HCEC 1CT (cell line): ENCODE data around the gene PRDM16.

Experiments
- DNase-seq: peaks from one replicate; pipeline ENCODE4 v3.0.0-alpha.2; 2017

The PRDM16 gene

GRCh38 chr1:3425486-3426215, 356.6 kb downstream of the PRDM16 start:
- DNase-seq: no peak

- no peak for DNase-seq
Observed at GRCh38 chr1:3426956-3427535, 358.0 kb downstream of the PRDM16 start.

GRCh38 chr1:3427711-3428704, 359.0 kb downstream of the PRDM16 start:
- no peak for DNase-seq

- DNase-seq: no peak
Observed at GRCh38 chr1:3428899-3429298, 359.9 kb downstream of the PRDM16 start.

GRCh38 chr1:3429320-3429719, 360.3 kb downstream of the PRDM16 start:
- DNase-seq: no peak

GRCh38 chr1:3429766-3430165, 360.8 kb downstream of the PRDM16 start:
- DNase-seq: no peak

- DNase-seq: no peak
Observed at GRCh38 chr1:3430406-3430805, 361.4 kb downstream of the PRDM16 start.

- DNase-seq: no peak
Observed at GRCh38 chr1:3430820-3431219, 361.8 kb downstream of the PRDM16 start.

GRCh38 chr1:3431266-3431665, 362.3 kb downstream of the PRDM16 start:
- DNase-seq: no peak

- no peak for DNase-seq
Observed at GRCh38 chr1:3431686-3432085, 362.7 kb downstream of the PRDM16 start.

- DNase-seq: no peak
Observed at GRCh38 chr1:3432306-3432705, 363.3 kb downstream of the PRDM16 start.

- DNase-seq: no peak
Observed at GRCh38 chr1:3433076-3433475, 364.1 kb downstream of the PRDM16 start.

- no peak for DNase-seq
Observed at GRCh38 chr1:3433596-3434320, 364.8 kb downstream of the PRDM16 start.

GRCh38 chr1:3434406-3435110, 365.6 kb downstream of the PRDM16 start:
- no peak for DNase-seq

GRCh38 chr1:3435666-3436065, 366.7 kb downstream of the PRDM16 start:
- DNase-seq: no peak

- no peak for DNase-seq
Observed at GRCh38 chr1:3436451-3436850, 367.4 kb downstream of the PRDM16 start.

GRCh38 chr1:3436901-3437300, 367.9 kb downstream of the PRDM16 start:
- no peak for DNase-seq

- no peak for DNase-seq
Observed at GRCh38 chr1:3438661-3439180, 369.7 kb downstream of the PRDM16 start.

GRCh38 chr1:3439346-3440299, 370.6 kb downstream of the PRDM16 start:
- DNase-seq: no peak

- DNase-seq: no peak
Observed at GRCh38 chr1:3440300-3440681, 371.3 kb downstream of the PRDM16 start.
